B cell (primary cell): ENCODE measurements around the gene TFE3. TPM values are rescaled to one million over a fixed set of nuclear protein-coding genes. Genes with fewer than 3 reads are reported as not detected.
"Not testable (repeated sequence)": the region's sequence is repeated elsewhere in the genome, so short reads cannot be mapped to it uniquely, and the experiment has no call there.

Experiments used
- ATAC-seq: fragments of 200-7000 bp; cut with Tn5 transposase; one replicate; pipeline ENCODE4 v1.10.0; 2021; ENCODE audit warnings: low read depth, mild to moderate bottlenecking, moderate number of reproducible peaks, moderate library complexity
- CTCF ChIA-PET: fragments of 350-600 bp; sonication (Branson Sonifier 250); formaldehyde crosslinking; loops from one replicate; lab custom pipeline; 2021; ENCODE audit warnings: antibody characterized with exemption, inconsistent platforms; lab: Charles Lee
- POLR2A ChIA-PET: fragments of 350-600 bp; sonication (Branson Sonifier 250); formaldehyde crosslinking; loops from one replicate; lab custom pipeline; 2021; ENCODE audit warnings: antibody characterized with exemption; lab: Charles Lee
- DNase-seq: peaks from one replicate; pipeline ENCODE4 v3.0.0; 2013
- H2AFZ ChIP-seq: 2 replicates; pipeline ENCODE4 v1.6.1; 2012; ENCODE audit warnings: mild to moderate bottlenecking, low read depth, low read length; ENCODE audit not compliant: insufficient read depth, poor library complexity, severe bottlenecking
- H3K27ac ChIP-seq, 2 donors: 1 replicate in 1 of 2; 2 replicates in 1 of 2; pipeline ENCODE4 v1.5.1; 2012 to 2013; ENCODE audit warnings: low read length in 2 of 2, mild to moderate bottlenecking in 2 of 2, moderate library complexity in 1 of 2
- H3K27me3 ChIP-seq, 4 experiments: fragments of 200-600 bp in 1 of 4; sonication (generic) in 1 of 4; replicated peaks in 1 of 4; 1 replicate in 2 of 4; 2 replicates in 2 of 4; pipeline versions ENCODE4 v1.6.1 to v1.7.0; 2013 to 2016; ENCODE audit warnings: low read length in 3 of 4, mild to moderate bottlenecking in 2 of 4, mixed read lengths in 1 of 4, moderate library complexity in 1 of 4; ENCODE audit not compliant: insufficient read depth in 4 of 4, control insufficient read depth in 3 of 4; ENCODE audit errors: control extremely low read depth in 1 of 4
- H3K36me3 ChIP-seq, 2 experiments: replicated peaks in 1 of 2; 1 replicate in 1 of 2; 2 replicates in 1 of 2; pipeline versions ENCODE4 v1.6.1 to v1.7.1; 2013; ENCODE audit warnings: low read length in 1 of 2; ENCODE audit not compliant: insufficient read depth in 2 of 2, control insufficient read depth in 1 of 2; ENCODE audit errors: control extremely low read depth in 1 of 2, extremely low read depth in 1 of 2
- H3K4me1 ChIP-seq, 2 donors: fragments of 200-600 bp in 1 of 2; sonication (generic) in 1 of 2; 1 replicate in 1 of 2; 2 replicates in 1 of 2; pipeline versions ENCODE4 v1.5.1 to v1.6.1; 2013 to 2017; ENCODE audit warnings: low read length in 2 of 2; ENCODE audit not compliant: control insufficient read depth in 2 of 2, insufficient read depth in 2 of 2
- H3K4me2 ChIP-seq: replicated peaks from 2 replicates; pipeline ENCODE3; 2012; ENCODE audit warnings: mild to moderate bottlenecking, low read depth, low read length; ENCODE audit not compliant: poor library complexity, severe bottlenecking
- H3K4me3 ChIP-seq, 5 experiments: fragments of 200-600 bp in 1 of 5; sonication (generic) in 1 of 5; 1 replicate in 3 of 5; 2 replicates in 2 of 5; pipeline versions ENCODE4 v1.5.1 to v1.7.0; 2011 to 2016; ENCODE audit warnings: low read length in 4 of 5, mild to moderate bottlenecking in 4 of 5, low read depth in 2 of 5, control low read depth in 1 of 5, moderate library complexity in 1 of 5; ENCODE audit not compliant: insufficient read depth in 1 of 5; ENCODE audit errors: control extremely low read depth in 1 of 5, extremely low read depth in 1 of 5
- H3K79me2 ChIP-seq: fragments of 200-600 bp; sonication (generic); one replicate; pipeline ENCODE4 v1.6.0; 2016; ENCODE audit warnings: low read length; ENCODE audit not compliant: control insufficient read depth, insufficient read depth
- H3K9ac ChIP-seq: fragments of 200-600 bp; sonication (generic); 2 replicates; pipeline ENCODE4 v1.6.1; 2017; ENCODE audit warnings: mild to moderate bottlenecking, low read length, moderate library complexity
- H3K9me3 ChIP-seq, 3 donors: one replicate each; pipeline versions ENCODE4 v1.6.1 to v1.7.1; 2013; ENCODE audit warnings: low read length in 2 of 3; ENCODE audit not compliant: control insufficient read depth in 2 of 3, insufficient read depth in 1 of 3; ENCODE audit errors: control extremely low read depth in 1 of 3
- H4K20me1 ChIP-seq: 2 replicates; pipeline ENCODE4 v1.6.0; 2012; ENCODE audit warnings: mild to moderate bottlenecking, low read length; ENCODE audit not compliant: insufficient read depth, control insufficient read depth, poor library complexity, severe bottlenecking
- H3K27ac Mint-ChIP-seq: one replicate; pipeline ENCODE4 v1.8.0; 2021; ENCODE audit warnings: mixed read lengths
- H3K27me3 Mint-ChIP-seq: one replicate; pipeline ENCODE4 v1.8.0; 2021; ENCODE audit warnings: mixed read lengths
- H3K4me1 Mint-ChIP-seq: one replicate; pipeline ENCODE4 v1.8.0; 2021; ENCODE audit warnings: mixed read lengths
- H3K4me3 Mint-ChIP-seq: one replicate; pipeline ENCODE4 v1.8.0; 2021; ENCODE audit warnings: mixed read lengths
- H3K9me3 Mint-ChIP-seq: one replicate; pipeline ENCODE4 v1.8.0; 2022; ENCODE audit warnings: mixed read lengths; ENCODE audit not compliant: insufficient read depth
- CTCF ChIP-seq: fragments of 200-600 bp; IDR thresholded peaks from one replicate; pipeline ENCODE4 v1.8.0; 2022; ENCODE audit warnings: antibody characterized with exemption, mild to moderate bottlenecking
- EZH2 ChIP-seq: IDR thresholded peaks from 2 replicates; pipeline ENCODE4 v1.6.1; 2012; ENCODE audit warnings: borderline replicate concordance, low read depth, mild to moderate bottlenecking, moderate library complexity, low read length; ENCODE audit not compliant: insufficient read depth, poor library complexity, severe bottlenecking
- WGBS: methylation state at CpG from one replicate; pipeline ENCODE4 v1.1.5; 2013; ENCODE audit warnings: missing lambda C conversion rate; ENCODE audit not compliant: insufficient coverage; 5-methylcytosine and 5-hydroxymethylcytosine counted together
- intact Hi-C: fragments of 100-400 bp; cut with micrococcal nuclease; formaldehyde crosslinking; loops from one replicate; pipeline ENCODE4 v1.10.0; 2022
- polyA plus RNA-seq: library from polyadenylated mRNA; depleted of rRNA; stranded (reverse); fragments of >200 nt; gene quantifications from 2 replicates; pipeline ENCODE4 v1.2.3, GENCODE V29; 2012
- total RNA-seq, 2 donors: library from RNA; stranded (reverse); fragments of 120-200 nt in 1 of 2; gene quantifications; 1 replicate in 1 of 2; 2 replicates in 1 of 2; pipeline versions ENCODE4 v1.2.3 to v1.2.4, GENCODE V29; 2013 to 2022

The TFE3 gene
- total and polyA plus RNA-seq, 2 donors (not counting 1 experiment from before 2014, with no cell fraction given) = 21.0 to 38.9 TPM

GRCh38 chrX:48983081-48983480, 60.1 kb downstream of the TFE3 start:
- H2AFZ ChIP-seq = no peak overlapping the region
- no peak overlapping the region for H3K27ac ChIP-seq
- H3K36me3 ChIP-seq = peaks cover 0 to 36% of the 10 kb centered on the region in 2 experiments
- ATAC-seq = no peak
- TF ChIP-seq CTCF (no peak), EZH2 (no peak)
- no peaks in the 10 kb centered on the region for H3K27me3 ChIP-seq
- Mint-ChIP-seq H3K27ac (no peak overlapping the region), H3K9me3 (no peaks in the 10 kb centered on the region), H3K27me3 (no peaks in the 10 kb centered on the region), H3K4me1 (no peaks in the 10 kb centered on the region), H3K4me3 (no peak overlapping the region)
- no peaks in the 10 kb centered on the region for H3K79me2 ChIP-seq
- no peak overlapping the region for H3K4me2 ChIP-seq
- intact Hi-C loops = no loop called here
- H3K4me3 ChIP-seq = no peak overlapping the region
- ChIA-PET POLR2A (no interaction called here), CTCF (no interaction called here)
- no peak for DNase-seq
- H4K20me1 ChIP-seq = no peaks in the 10 kb centered on the region
- H3K9ac ChIP-seq = no peak overlapping the region
- H3K4me1 ChIP-seq = no peaks in the 10 kb centered on the region
- no peaks in the 10 kb centered on the region for H3K9me3 ChIP-seq
- 88% methylated on average over 8 of the region's 17 CpGs for WGBS

DNA sequence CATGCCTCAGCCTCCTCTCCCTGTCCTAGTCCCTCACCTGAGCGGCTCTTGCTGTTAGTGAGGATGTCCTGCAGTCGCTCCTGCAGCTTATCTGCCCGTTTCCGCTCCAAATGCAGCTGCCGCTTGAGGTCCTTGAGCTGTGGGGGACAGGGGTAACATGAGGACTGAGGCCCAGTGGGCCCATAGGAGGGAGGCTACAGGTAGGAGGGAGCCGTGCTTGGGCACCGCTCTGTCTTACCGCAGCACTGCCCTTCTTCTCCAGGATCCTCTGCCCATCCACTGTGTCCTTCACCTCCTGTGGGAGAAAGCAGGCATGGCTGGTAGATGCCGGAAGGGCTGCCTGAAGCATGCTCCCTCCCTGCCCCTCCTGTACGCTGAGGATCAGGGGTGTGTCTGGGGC, 62.0 kb downstream of the TFE3 start:
- Mint-ChIP-seq H3K27me3 (no peaks in the 10 kb centered on the region), H3K4me1 (no peaks in the 10 kb centered on the region), H3K9me3 (no peaks in the 10 kb centered on the region), H3K4me3 (no peak overlapping the region), H3K27ac (no peak overlapping the region)
- Histone ChIP-seq H3K27me3 (no peaks in the 10 kb centered on the region), H3K79me2 (no peaks in the 10 kb centered on the region), H3K4me1 (no peaks in the 10 kb centered on the region), H3K27ac (no peak overlapping the region), H4K20me1 (no peaks in the 10 kb centered on the region), H3K36me3 (peaks cover 0 to 40% of the 10 kb centered on the region in 2 experiments), H3K4me2 (no peak overlapping the region), H3K4me3 (no peak overlapping the region), H2AFZ (no peak overlapping the region), H3K9me3 (no peaks in the 10 kb centered on the region), H3K9ac (no peak overlapping the region)
- POLR2A ChIA-PET = no interaction called here
- no peak for TF ChIP-seq EZH2
- TF ChIP-seq CTCF = no peak
- CTCF ChIA-PET = interaction anchor here (1.7 kb wide), 1 partner anchor 9 kb away, joined by 4 read pairs; no protein-coding TSS in a partner anchor
- DNase-seq (no peak), ATAC-seq (no peak)
- WGBS = 100% methylated on average over 1 of the region's 10 CpGs
- intact Hi-C loops = no loop called here

DNA sequence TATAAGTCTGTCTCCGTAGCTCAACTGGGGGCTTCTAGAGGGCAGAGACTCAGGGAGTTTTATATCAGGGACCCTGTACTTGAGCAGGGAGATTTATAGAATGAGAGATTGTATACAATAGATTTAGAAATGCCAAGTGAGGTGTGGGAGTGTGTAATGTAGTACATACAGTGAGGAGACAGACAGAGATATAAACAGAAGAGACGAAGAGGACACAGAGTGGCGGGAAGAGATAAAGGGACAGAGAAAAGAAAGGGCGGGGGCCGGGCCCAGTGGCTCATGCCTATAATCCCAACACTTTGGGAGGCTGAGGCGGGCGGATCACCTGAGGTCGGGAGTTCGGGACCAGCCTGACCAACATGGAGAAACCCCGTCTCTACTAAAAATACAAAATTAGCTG, 62.8 kb downstream of the TFE3 start:
- POLR2A ChIA-PET = not testable (repeated sequence)
- CTCF ChIA-PET = interaction anchor here (1.7 kb wide), 1 partner anchor 8 kb away, joined by 4 read pairs; no protein-coding TSS in a partner anchor

More for the DNA sequence above, 62.8 kb downstream of the TFE3 start:
- H4K20me1 ChIP-seq, H3K9me3 ChIP-seq, H3K79me2 ChIP-seq, intact Hi-C loops, DNase-seq, H3K4me1 ChIP-seq, H3K9ac ChIP-seq, H2AFZ ChIP-seq, H3K9me3 Mint-ChIP-seq, ATAC-seq, H3K4me3 ChIP-seq, H3K27me3 ChIP-seq, H3K27me3 Mint-ChIP-seq, H3K4me3 Mint-ChIP-seq, H3K27ac Mint-ChIP-seq, H3K27ac ChIP-seq, H3K4me2 ChIP-seq, H3K4me1 Mint-ChIP-seq: not testable (repeated sequence)
- peaks cover 0 to 44% of the 10 kb centered on the region in 2 experiments for H3K36me3 ChIP-seq
- no CpG with 5 or more reads among the region's 10 CpGs for WGBS
